Measurements from ENCODE around the gene GREB1. TPM values are rescaled to one million over a fixed set of nuclear protein-coding genes. Genes with fewer than 3 reads are reported as not detected.

Gene GREB1
- total RNA-seq, 1 donor from 2014 or later, result 50.5 TPM

DNA sequence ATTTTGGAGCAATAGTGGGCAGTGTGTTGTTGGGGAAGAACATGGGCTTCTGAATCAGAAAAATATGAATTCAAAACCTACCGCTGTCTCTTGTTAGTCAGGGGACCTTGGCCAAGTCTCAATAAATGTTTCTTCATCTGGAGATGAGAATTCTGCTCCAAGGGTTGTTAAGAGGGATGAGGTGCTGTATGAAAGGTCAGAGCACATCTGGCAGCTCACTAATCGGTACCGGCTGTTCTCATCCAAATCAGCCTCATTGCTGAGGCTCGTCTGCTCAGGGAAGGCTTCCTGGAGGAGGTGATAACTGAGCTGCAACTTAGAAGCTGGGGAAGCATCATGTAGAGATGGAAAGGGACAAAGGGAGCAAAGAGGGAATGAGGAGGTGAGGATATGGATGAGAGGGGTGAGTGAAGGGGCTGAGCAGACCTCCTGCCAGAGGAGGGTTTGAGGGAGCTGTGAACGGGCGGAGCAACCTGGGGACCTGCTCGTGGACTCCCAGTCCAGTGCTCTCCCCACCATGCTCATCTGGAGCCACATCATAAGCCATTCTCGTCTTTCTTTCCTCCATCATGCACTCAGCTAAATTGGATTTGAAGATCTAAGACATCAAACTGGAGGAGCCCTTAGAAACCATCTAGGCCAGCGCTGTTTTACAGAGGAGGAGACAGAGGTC, 47.4 kb downstream of the GREB1 start:
- H3K27me3 Mint-ChIP-seq, result no peaks in the 10 kb centered on the region
- peaks cover 10% of the 10 kb centered on the region for H3K36me3 Mint-ChIP-seq
- DNase-seq (ENCODE audit: extremely low spot score, unreplicated experiment), result no peak
- H3K4me1 Mint-ChIP-seq (ENCODE audit: unreplicated experiment), result peaks cover 23% of the 10 kb centered on the region
- no peak overlapping the region for H3K27ac Mint-ChIP-seq
- H3K9me3 Mint-ChIP-seq, result no peaks in the 10 kb centered on the region
- no peak overlapping the region for H3K4me3 Mint-ChIP-seq
- TF ChIP-seq, protein P1, sequence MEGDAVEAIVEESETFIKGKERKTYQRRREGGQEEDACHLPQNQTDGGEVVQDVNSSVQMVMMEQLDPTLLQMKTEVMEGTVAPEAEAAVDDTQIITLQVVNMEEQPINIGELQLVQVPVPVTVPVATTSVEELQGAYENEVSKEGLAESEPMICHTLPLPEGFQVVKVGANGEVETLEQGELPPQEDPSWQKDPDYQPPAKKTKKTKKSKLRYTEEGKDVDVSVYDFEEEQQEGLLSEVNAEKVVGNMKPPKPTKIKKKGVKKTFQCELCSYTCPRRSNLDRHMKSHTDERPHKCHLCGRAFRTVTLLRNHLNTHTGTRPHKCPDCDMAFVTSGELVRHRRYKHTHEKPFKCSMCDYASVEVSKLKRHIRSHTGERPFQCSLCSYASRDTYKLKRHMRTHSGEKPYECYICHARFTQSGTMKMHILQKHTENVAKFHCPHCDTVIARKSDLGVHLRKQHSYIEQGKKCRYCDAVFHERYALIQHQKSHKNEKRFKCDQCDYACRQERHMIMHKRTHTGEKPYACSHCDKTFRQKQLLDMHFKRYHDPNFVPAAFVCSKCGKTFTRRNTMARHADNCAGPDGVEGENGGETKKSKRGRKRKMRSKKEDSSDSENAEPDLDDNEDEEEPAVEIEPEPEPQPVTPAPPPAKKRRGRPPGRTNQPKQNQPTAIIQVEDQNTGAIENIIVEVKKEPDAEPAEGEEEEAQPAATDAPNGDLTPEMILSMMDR (conservative IDR thresholded peaks at IDR 0.05), result no peak

DNA sequence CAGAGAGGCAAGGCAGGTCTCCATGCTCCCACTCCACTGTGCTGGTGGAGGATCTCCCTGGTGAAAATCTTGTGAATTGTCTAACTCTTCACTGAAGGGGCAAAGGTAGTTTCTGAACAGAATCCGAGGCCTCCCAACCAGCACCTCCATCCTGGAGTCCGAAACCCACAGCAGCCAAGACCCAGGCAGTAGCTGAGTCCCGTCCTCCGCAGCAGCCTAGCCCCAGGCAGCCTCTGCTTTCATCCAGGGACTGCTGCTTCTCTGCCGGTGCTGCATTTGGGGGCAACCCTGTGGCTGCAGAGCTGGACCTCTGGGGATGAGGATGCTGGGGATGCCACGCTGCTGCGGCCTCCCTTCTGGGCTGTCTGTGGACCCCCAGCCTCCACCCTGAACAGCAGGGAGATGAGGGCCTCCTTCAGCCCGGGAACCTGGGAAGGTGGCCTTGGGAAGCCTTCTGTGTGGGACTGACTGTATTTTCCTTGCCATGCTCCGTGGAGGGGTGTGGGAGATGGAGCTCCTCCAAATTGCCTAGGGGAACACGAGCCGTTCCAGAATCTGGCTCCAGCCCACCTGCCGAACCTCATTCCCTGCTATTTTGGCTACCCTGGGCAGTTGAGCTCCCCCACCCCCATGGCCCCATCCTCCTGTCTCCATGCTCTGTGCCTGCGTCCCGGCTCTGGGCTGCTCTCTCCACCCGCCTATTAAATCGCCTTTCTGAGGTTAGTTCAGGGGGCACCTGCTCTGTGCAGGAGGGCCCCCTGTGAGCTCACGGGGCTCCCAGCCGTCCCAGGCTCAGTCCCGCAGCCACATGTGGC, 48.2 kb downstream of the GREB1 start:
- TF ChIP-seq, protein P1 (conservative IDR thresholded peaks at IDR 0.05), result no peak
- Mint-ChIP-seq H3K27me3 (no peaks in the 10 kb centered on the region), H3K4me1 (ENCODE audit: unreplicated experiment) (peaks cover 23% of the 10 kb centered on the region), H3K27ac (no peak overlapping the region), H3K4me3 (no peak overlapping the region), H3K36me3 (peaks cover 8% of the 10 kb centered on the region), H3K9me3 (no peaks in the 10 kb centered on the region)
- no peak for DNase-seq (ENCODE audit: extremely low spot score, unreplicated experiment)

DNA sequence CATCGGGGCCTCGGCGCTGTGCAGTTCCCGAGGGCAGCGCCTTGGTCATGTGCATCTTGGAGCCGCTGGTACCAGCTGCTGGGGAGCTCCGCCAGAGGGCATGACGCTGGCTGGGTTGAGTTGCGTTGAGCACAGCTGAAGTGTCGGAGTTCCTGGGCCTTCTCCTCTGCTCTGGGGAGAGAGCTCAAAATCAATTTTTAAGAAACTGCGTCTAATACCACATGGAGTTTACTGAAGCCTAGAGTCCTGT, 48.7 kb downstream of the GREB1 start:
- no peak for DNase-seq (ENCODE audit: extremely low spot score, unreplicated experiment)
- Mint-ChIP-seq H3K27me3 (no peaks in the 10 kb centered on the region), H3K9me3 (no peaks in the 10 kb centered on the region), H3K36me3 (peaks cover 8% of the 10 kb centered on the region), H3K27ac (peak overlapping the region; percentile 48), H3K4me1 (ENCODE audit: unreplicated experiment) (peaks cover 23% of the 10 kb centered on the region), H3K4me3 (no peak overlapping the region)
- TF ChIP-seq, protein P1 (conservative IDR thresholded peaks at IDR 0.05), result no peak

- DNase-seq (ENCODE audit: extremely low spot score, unreplicated experiment), result no peak
- TF ChIP-seq, protein P1 (conservative IDR thresholded peaks at IDR 0.05), result peak; percentile 86
- Mint-ChIP-seq H3K9me3 (no peaks in the 10 kb centered on the region), H3K36me3 (peaks cover 8% of the 10 kb centered on the region), H3K27me3 (no peaks in the 10 kb centered on the region), H3K27ac (peak overlapping the region; percentile 48), H3K4me3 (no peak overlapping the region), H3K4me1 (ENCODE audit: unreplicated experiment) (peaks cover 23% of the 10 kb centered on the region)
These were observed 49.3 kb downstream of the GREB1 start for GRCh38 chr2:11582862-11583752.

DNA sequence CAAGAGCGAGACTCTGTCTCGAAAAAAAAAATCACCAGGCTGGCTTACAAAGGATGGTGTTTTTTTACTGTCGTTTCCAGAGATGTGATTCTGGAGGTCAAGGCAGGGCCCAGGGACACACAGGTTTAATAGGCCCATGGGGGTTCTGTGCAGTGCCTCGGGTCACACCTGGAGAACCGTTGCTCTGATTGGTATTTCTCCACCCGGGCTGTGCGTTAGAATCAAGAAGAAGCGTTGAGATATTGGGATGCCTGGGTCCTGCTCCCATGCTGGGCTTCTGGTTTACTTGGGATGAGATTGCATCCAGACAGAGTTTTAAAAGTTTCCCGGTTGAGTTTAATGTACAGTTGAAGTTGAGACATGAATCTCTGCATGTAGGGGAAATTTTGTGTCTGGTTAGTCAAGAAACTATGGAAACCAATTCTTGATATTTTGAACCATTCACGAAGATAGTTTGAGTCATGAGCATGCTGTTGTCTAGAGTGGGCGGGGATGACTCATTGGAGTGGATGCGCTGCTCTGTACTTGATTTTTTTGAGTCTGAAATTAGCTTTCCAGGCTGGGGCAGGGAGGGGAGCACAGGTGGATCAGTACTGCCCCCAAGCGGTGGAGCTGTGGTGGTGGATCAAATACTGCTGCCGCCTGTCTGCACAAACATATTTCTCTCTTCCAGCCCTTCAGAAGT, 50.1 kb downstream of the GREB1 start:
- H3K36me3 Mint-ChIP-seq, result peaks cover 8% of the 10 kb centered on the region
- H3K27ac Mint-ChIP-seq, result no peak overlapping the region
- TF ChIP-seq, protein P1 (conservative IDR thresholded peaks at IDR 0.05), result peak; percentile 96
- no peak for DNase-seq (ENCODE audit: extremely low spot score, unreplicated experiment)
- H3K4me3 Mint-ChIP-seq, result no peak overlapping the region
- no peaks in the 10 kb centered on the region for H3K9me3 Mint-ChIP-seq
- peaks cover 23% of the 10 kb centered on the region for H3K4me1 Mint-ChIP-seq (ENCODE audit: unreplicated experiment)
- no peaks in the 10 kb centered on the region for H3K27me3 Mint-ChIP-seq
